GM18867 (cell line): Measurements from ENCODE around the gene ANKRD10.

ENCODE experiments used
- ATAC-seq: cut with Tn5 transposase; IDR thresholded peaks from one replicate; pipeline ENCODE4 v1.9.1; 2021; ENCODE audit warnings: mild to moderate bottlenecking, moderate library complexity; ENCODE audit not compliant: unreplicated experiment

The ANKRD10 gene

DNA sequence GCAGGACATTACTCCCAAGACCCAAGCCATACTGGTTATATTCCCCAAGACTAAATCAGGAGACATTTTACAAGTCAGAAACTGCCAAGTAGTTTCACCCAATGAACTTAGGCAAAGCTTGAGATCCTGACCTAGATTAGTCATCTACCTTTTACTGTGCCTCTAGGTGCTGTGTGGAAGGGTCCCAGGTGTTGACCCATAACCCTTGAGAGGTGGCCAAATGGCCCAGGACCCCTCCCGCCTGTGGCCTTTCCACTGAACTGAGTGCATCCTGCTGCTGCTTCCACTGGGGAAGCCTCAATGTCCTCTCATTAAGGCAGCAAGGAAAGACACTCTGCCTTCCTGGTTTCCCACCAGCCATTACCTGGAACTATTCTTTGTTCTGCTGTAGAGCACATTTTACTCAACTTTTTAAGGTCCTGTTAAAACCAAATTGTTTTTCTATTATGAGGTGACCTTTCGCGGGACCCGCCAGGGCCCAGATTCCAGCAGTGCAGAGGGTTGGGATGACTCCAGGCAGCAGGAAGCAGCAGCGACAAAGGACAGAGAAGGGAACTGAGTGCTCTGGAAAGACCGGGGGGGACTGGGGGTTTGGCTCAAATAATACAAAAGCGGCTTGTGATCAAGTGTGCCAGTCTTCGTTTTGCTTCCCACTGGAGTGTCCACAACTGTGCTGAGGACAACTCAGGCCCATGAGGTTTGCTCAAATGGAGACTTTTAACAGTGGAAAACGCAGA is 27.1 kb downstream of the ANKRD10 start:
- no peak for ATAC-seq

- no peak for ATAC-seq
Measured at GRCh38 chr13:110886870-110887596, 27.8 kb downstream of the ANKRD10 start.

GRCh38 chr13:110885966-110886869 is 28.7 kb downstream of the ANKRD10 start:
- ATAC-seq: no peak

DNA sequence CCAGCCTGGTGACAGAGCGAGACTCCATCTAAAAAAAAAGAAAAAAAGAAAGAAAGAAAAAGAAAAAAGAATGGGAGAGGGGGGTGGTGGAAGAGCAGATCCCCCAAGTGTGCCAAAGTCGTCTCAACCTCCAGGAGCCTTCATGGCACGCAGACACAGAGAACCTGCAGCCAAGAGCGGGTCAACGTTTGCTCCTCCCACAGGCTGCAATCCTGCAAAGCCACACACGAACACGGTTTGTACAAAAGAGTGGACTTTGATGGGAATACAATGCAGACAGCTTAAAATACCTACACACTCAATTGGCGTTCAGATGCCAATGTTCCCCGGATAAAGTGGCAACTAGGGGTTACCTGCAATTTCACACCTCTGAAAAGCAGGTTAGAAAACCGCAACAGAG is 29.4 kb downstream of the ANKRD10 start:
- no peak for ATAC-seq

DNA sequence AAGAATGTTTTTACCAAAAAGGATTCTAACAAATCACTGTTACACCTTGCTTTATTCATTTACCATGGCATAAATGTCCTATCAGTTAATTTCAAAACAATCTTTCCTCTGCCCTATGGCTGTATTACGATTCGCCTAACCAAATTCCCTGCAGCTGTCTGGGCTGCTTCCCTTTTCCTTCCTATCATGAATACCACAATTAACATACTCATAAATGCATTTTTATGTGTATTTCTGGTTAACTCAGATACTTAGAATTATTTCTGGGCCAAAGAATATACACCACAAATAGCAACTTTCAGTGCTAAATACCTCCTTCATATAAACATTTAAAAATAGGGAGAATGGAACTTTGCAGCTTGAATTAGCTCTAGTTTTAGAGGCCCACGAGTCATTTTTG is 30.4 kb downstream of the ANKRD10 start:
- no peak for ATAC-seq

GRCh38 chr13:110883542-110883941 is 31.3 kb downstream of the ANKRD10 start:
- ATAC-seq: no peak

- ATAC-seq: no peak
Measured at GRCh38 chr13:110882972-110883371, 31.9 kb downstream of the ANKRD10 start.

- ATAC-seq: no peak
Measured at GRCh38 chr13:110881839-110882627, 32.8 kb downstream of the ANKRD10 start.

DNA sequence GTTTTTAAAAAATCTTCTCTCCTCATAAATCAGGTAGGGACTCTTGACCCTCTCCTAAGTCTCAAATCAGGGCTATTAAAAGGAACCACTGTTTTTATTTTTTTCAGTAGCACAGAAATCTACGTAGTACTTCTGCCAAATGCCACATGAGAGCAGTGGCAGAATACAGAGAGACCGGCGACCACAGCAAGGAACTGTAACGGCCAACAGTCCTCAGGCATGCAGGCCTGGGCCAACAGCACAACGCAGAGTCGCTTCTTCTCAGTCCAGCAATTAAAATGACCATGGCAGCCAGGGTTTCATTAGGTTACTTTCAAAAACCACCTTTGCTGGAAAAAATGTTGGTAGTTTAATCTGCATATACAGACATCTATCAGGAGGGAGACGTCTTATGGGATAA is 34.2 kb downstream of the ANKRD10 start:
- ATAC-seq: no peak

GRCh38 chr13:110879482-110879881 is 35.4 kb downstream of the ANKRD10 start:
- ATAC-seq: no peak

DNA sequence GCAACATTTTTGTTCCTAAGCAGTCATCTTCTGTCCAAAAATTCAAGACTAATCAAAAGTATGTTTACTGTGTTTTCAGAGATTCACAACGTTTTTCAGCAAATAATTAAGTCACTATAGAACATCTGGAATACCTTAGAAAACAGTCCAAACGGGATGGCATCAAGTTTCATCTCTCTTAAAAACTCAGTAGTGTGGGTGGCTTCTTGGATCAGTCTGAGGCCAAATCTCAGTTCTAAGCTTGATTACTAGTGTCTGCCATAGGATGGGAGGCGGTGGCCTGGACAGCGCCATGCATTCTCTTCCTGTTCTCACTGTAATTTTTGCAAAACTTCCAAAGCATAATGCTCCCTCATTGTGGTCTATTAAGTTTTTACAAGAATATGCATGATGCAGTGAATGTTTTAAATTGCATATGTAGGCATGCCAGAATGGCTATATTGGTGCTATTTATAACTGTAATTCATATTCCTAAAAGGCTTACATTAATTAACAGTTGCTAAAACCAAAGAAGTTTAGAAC is 37.1 kb downstream of the ANKRD10 start:
- no peak for ATAC-seq

- ATAC-seq: no peak
Measured at GRCh38 chr13:110876609-110877008, 38.3 kb downstream of the ANKRD10 start.

- ATAC-seq: no peak
Measured at GRCh38 chr13:110875241-110875640, 39.6 kb downstream of the ANKRD10 start.

GRCh38 chr13:110874508-110874960 is 40.3 kb downstream of the ANKRD10 start:
- no peak for ATAC-seq

DNA sequence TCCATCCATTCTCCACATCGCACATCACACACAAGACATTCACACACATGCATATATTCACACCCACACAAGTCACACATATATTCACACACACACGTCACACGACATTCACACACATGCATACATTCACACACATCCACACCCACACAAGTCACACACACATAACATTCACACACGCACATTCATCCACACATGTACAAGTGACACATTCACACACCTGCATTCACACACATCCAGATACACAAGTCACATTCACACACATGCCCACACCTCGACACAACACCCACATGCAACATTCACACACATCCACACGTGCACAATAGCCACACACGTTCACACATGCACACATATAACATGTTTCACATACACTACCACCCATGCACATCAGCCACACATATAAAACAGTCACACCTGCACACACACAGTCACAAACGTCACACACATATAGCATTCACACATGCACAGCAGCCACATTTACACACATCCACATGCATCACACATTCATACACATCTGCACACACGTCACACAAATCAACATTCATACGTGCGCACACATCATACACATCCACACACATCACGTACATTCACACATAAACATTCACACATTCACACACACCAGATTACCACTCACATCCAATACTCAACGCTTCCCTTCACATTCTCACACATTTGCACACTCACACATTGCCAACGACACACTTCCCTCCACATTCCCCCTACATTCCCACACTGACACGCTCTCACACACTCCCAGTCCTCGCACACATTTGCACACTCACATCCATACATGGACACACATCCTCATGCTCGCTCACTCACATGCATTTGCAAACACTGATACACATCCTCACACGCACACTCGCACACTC is 41.0 kb downstream of the ANKRD10 start:
- no peak for ATAC-seq

DNA sequence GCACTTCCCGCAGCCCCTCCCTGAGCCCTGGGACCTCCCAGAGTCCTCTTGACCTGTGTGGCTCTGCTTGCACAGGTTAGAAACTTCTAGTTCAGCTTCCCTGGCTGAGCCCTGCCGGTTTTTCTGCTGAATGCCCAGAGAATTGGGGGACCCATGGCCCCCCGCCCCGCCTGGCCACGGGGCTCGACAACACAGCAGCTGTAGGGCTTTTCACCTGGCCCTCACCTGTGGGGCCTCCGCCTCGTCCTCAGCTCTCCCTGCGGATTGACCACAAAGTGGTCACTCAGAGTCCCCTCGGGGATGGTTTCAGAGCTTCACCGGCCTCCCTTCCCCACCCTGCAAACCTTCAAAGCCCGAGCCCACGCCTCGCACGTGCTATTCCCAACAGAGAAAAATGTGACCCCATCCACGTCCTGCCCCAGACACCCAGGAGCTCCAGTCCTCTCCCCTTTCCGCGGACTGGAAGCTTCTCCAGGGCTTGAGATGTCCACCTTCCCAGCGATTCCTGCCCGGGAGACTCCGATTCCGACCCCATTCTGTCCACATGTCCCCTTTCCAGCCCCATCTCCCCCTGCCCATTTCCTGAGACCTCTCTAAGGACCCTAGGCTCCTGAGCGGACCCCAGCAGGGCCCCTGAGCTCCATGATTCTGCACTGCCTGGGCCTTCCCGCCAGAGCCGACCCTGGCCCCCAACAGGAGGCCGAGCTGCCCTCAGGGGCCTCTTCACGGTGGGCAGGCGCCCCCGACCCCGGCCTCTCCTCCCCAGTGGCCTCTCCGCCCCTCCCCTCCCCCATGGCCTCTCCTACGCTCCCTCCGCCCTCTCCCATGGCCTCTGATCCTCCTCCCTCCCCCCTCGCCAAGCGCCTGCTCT is 41.9 kb downstream of the ANKRD10 start:
- no peak for ATAC-seq

- no peak for ATAC-seq
Measured at GRCh38 chr13:110872034-110872767, 42.7 kb downstream of the ANKRD10 start.
